Right atrium auricular region (tissue), 2 donors: ENCODE measurements around the gene MYMX. TPM values are rescaled to one million over a fixed set of nuclear protein-coding genes. Genes with fewer than 3 reads are reported as not detected.
A peak's percentile ranks its signal among the peaks of the same experiment; 100 is the strongest.
"Not testable (repeated sequence)": the region's sequence is repeated elsewhere in the genome, so short reads cannot be mapped to it uniquely, and the experiment has no call there.

ENCODE experiments used
- DNase-seq: peaks from one replicate; pipeline ENCODE4 v3.0.0-alpha.2; 2019; ENCODE audit warnings: low spot score
- H3K27ac ChIP-seq, 2 donors: fragments of 200-600 bp; sonication (generic); 1 replicate in 1 of 2; 2 replicates in 1 of 2; pipeline ENCODE4 v1.5.1; 2016 to 2019
- H3K27me3 ChIP-seq, 2 donors: fragments of 200-600 bp; sonication (generic); one replicate each; pipeline versions ENCODE4 v1.5.1 to v1.6.0; 2017 to 2019
- H3K36me3 ChIP-seq: fragments of 200-600 bp; sonication (generic); one replicate; pipeline ENCODE4 v1.5.1; 2016
- H3K4me1 ChIP-seq, 2 donors: fragments of 200-600 bp; sonication (generic); one replicate each; pipeline versions ENCODE4 v1.5.1 to v1.6.0; 2017 to 2019
- H3K4me3 ChIP-seq, 2 donors: fragments of 200-600 bp; sonication (generic); 1 replicate in 1 of 2; 2 replicates in 1 of 2; pipeline ENCODE4 v1.5.1; 2017 to 2019; ENCODE audit warnings: mild to moderate bottlenecking in 1 of 2, moderate library complexity in 1 of 2
- H3K9me3 ChIP-seq, 2 donors: fragments of 200-600 bp; sonication (generic); one replicate each; pipeline ENCODE4 v1.5.1; 2019
- total RNA-seq, 2 donors: library from RNA; depleted of rRNA; stranded (reverse); fragments of >200 nt; gene quantifications; one replicate each; pipeline ENCODE4 v1.1.0, GENCODE V29; 2016
- TF ChIP-seq, protein P1 (sequence below), 2 donors: fragments of 200-600 bp; sonication (generic); IDR thresholded peaks; one replicate each; pipeline ENCODE4 v1.5.1; 2019; ENCODE audit warnings: antibody characterized with exemption in 2 of 2

The MYMX gene
- total RNA-seq, 2 donors from 2014 or later = not detected

DNA sequence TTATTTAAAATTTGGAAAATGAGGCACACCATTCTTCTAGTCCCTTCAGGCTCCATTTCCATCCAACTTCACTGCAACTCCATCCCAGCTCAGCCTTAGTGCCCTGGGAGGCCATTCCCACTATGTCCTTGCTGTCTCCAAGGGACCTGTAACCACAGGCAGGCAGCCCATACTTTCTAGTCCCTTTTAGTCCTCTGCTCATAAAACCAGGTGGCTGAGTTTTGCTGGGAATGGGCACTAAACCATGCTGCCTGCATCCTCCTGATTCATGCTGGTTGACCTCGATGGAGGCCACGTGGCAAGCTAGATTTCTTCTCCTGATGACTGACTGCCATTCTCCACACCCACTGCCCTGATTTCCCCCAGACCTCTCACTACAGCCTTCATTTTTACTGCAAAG, 27.5 kb upstream of the MYMX start:
- no peaks in the 10 kb centered on the region for H3K9me3 ChIP-seq
- TF ChIP-seq, protein P1, sequence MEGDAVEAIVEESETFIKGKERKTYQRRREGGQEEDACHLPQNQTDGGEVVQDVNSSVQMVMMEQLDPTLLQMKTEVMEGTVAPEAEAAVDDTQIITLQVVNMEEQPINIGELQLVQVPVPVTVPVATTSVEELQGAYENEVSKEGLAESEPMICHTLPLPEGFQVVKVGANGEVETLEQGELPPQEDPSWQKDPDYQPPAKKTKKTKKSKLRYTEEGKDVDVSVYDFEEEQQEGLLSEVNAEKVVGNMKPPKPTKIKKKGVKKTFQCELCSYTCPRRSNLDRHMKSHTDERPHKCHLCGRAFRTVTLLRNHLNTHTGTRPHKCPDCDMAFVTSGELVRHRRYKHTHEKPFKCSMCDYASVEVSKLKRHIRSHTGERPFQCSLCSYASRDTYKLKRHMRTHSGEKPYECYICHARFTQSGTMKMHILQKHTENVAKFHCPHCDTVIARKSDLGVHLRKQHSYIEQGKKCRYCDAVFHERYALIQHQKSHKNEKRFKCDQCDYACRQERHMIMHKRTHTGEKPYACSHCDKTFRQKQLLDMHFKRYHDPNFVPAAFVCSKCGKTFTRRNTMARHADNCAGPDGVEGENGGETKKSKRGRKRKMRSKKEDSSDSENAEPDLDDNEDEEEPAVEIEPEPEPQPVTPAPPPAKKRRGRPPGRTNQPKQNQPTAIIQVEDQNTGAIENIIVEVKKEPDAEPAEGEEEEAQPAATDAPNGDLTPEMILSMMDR (IDR thresholded peaks at IDR 0.05) = no peak
- H3K36me3 ChIP-seq = no peaks in the 10 kb centered on the region
- H3K4me1 ChIP-seq = peaks cover 0 to 14% of the 10 kb centered on the region in 2 donors
- no peaks in the 10 kb centered on the region for H3K27me3 ChIP-seq
- no peak for DNase-seq
- H3K27ac ChIP-seq = no peak overlapping the region
- no peak overlapping the region for H3K4me3 ChIP-seq

DNA sequence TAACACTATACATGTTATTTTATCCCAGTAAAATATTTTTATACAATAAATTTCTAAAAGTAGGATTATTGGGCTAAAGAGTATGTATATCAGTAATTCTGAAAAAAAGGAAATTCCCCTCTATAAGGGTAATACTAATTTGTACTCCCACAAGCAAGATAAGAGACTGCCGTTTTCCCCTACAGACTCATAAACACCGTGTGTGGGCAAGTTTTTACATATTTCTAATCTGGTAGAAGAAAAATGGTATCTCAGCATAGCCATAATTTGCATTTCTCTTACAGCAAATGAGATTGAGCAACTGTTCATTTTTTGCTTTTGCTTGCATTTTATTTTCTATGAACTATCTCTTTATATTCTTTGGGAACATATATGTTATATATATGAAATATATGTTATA, 26.0 kb upstream of the MYMX start:
- H3K27me3 ChIP-seq = no peaks in the 10 kb centered on the region
- H3K4me3 ChIP-seq = no peak overlapping the region
- TF ChIP-seq, protein P1 (IDR thresholded peaks at IDR 0.05) = no peak
- DNase-seq = no peak
- H3K27ac ChIP-seq = no peak overlapping the region
- no peaks in the 10 kb centered on the region for H3K9me3 ChIP-seq
- H3K4me1 ChIP-seq = peaks cover 0 to 14% of the 10 kb centered on the region in 2 donors
- H3K36me3 ChIP-seq = no peaks in the 10 kb centered on the region

DNA sequence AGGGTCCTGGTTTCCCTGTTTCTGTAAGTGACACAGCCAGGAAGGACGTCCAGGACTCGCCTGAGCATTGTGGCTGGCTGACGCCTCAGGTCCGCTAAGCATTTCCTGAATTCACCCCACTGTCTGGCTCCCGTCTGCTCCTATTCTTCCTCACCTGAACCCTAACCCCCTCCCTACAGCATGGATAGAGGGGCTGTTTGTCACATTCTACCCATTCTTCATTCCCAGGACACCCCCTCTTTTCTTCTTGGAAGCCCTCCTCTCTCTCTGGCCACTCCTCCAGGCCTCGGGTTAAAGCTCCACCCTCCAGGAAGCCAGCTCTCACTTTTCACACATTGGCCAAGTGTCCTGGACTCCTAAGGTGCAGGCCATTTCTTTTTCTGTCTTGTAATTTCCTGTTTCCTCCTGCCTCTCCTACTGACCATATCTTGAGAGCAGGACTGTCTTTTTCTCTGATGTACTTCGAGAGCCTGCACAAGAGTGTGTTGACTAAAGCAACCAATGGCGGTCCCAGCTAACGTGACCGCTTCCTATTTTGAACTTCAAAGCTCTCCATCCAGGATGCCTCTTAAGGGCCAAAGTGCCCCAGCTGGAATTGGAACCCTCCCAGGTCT, 24.2 kb upstream of the MYMX start:
- no peaks in the 10 kb centered on the region for H3K27me3 ChIP-seq
- TF ChIP-seq, protein P1 (IDR thresholded peaks at IDR 0.05) = no peak
- no peaks in the 10 kb centered on the region for H3K36me3 ChIP-seq
- H3K27ac ChIP-seq = no peak overlapping the region
- no peaks in the 10 kb centered on the region for H3K9me3 ChIP-seq
- peak overlapping the region in 1 of 2 donors; percentile 12 for H3K4me3 ChIP-seq
- peaks cover 0 to 4% of the 10 kb centered on the region in 2 donors for H3K4me1 ChIP-seq
- DNase-seq = no peak

DNA sequence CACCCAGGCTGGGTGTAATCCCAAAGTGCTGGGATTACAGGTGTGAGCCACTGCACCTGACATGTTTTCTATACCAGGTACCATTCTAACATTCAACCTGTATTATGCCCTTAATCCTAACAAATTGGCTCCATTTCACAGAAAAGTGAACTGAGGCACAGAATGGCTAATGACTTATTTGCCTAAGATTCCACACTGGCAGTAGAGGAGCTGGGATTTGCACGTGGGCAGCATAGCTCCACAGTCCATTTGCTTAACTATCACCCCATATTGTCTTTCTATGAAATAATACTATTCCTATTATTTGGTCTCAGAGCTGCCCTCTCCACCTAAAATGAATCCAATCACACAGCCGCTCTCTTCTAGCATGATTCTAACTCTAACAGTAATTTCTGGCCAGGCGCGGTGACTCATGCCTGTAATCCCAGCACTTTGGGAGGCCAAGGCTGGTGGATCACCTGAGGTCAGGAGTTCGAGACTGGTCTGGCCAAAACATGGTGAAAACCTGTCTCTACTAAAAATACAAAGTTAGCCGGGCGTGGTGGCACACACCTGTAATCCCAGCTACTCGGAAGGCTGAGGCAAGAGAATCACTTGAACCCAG, 23.3 kb upstream of the MYMX start:
- TF ChIP-seq, protein P1 (IDR thresholded peaks at IDR 0.05) = no peak
- DNase-seq = no peak
- no peaks in the 10 kb centered on the region for H3K27me3 ChIP-seq
- peaks cover 0 to 4% of the 10 kb centered on the region in 2 donors for H3K4me1 ChIP-seq
- H3K36me3 ChIP-seq = no peaks in the 10 kb centered on the region
- H3K27ac ChIP-seq = no peak overlapping the region
- no peak overlapping the region for H3K4me3 ChIP-seq
- H3K9me3 ChIP-seq = no peaks in the 10 kb centered on the region

DNA sequence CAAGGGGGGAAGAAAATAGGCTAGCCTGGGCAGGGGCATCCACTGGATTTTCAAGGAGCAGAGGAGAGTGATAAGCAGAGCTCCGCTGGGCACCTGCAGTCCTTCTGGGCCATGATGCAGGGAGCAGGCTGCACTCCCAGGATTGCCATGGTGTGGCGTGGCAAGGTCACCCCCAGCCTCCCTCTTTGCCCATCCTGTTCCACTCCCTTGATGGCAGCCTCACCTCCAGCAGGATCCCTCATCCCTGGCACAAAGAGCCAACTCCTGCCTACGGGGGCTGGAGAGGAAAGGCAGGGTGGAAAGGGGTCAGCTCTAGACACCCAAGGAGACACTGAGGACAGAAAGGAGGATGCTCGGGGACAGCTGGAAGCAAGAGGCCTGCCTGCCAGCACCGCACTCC, 22.4 kb upstream of the MYMX start:
- Histone ChIP-seq H3K27ac (no peak overlapping the region), H3K4me1 (peaks cover 0 to 4% of the 10 kb centered on the region in 2 donors), H3K9me3 (no peaks in the 10 kb centered on the region), H3K4me3 (no peak overlapping the region), H3K27me3 (no peaks in the 10 kb centered on the region), H3K36me3 (no peaks in the 10 kb centered on the region)
- TF ChIP-seq, protein P1 (IDR thresholded peaks at IDR 0.05) = no peak
- no peak for DNase-seq

DNA sequence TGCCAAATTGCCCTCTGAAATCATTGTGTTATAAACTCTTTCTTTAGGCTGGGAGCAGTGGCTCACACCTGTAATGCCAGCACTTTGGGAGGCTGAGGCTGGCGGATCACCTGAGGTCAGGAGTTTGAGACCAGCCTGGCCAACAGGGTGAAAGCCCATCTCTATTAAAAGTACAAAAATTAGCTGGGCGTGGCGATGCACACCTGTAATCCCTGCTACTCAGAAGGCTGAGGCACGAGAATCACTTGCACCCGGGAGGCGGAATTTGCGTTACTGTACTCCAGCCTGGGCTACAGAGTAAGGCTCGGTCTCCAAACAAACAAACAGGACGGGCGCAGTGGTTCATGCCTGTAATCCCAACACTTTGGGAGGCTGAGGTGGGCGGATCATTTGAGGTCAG, 20.4 kb upstream of the MYMX start:
- not testable (repeated sequence) for H3K27ac ChIP-seq, H3K4me3 ChIP-seq, H3K9me3 ChIP-seq, H3K27me3 ChIP-seq, DNase-seq, H3K36me3 ChIP-seq, H3K4me1 ChIP-seq
